Body of pancreas (tissue), 4 donors: ENCODE data around the gene NDUFV1.

ENCODE experiments used
- CTCF ChIP-seq, 7 experiments: fragments of 450-650 bp in 4 of 7; fragments of 200-600 bp in 3 of 7; sonication (generic) in 3 of 7; IDR thresholded peaks; one replicate each; pipeline ENCODE4 v1.5.1; 2016 to 2019; ENCODE audit warnings: antibody characterized with exemption in 7 of 7
- POLR2A ChIP-seq, 3 donors: fragments of 450-650 bp; IDR thresholded peaks; one replicate each; pipeline ENCODE4 v1.6.1; 2016; ENCODE audit warnings: antibody characterized with exemption in 3 of 3, mild to moderate bottlenecking in 2 of 3

GRCh38 chr11:67558084-67558772 lies 48.5 kb upstream of the NDUFV1 start:
- no peak for TF ChIP-seq POLR2A (IDR thresholded peaks at IDR 0.05)
- no peak for TF ChIP-seq CTCF (IDR thresholded peaks at IDR 0.05)
